Measurements from ENCODE around the gene EIF4B. TPM values are rescaled to one million over a fixed set of nuclear protein-coding genes. Genes with fewer than 3 reads are reported as not detected.
A peak's percentile ranks its signal among the peaks of the same experiment; 100 is the strongest.

The EIF4B gene
- total and polyA plus RNA-seq, 2 donors (not counting 1 experiment from before 2014, with no cell fraction given), result 252 to 674 TPM

DNA sequence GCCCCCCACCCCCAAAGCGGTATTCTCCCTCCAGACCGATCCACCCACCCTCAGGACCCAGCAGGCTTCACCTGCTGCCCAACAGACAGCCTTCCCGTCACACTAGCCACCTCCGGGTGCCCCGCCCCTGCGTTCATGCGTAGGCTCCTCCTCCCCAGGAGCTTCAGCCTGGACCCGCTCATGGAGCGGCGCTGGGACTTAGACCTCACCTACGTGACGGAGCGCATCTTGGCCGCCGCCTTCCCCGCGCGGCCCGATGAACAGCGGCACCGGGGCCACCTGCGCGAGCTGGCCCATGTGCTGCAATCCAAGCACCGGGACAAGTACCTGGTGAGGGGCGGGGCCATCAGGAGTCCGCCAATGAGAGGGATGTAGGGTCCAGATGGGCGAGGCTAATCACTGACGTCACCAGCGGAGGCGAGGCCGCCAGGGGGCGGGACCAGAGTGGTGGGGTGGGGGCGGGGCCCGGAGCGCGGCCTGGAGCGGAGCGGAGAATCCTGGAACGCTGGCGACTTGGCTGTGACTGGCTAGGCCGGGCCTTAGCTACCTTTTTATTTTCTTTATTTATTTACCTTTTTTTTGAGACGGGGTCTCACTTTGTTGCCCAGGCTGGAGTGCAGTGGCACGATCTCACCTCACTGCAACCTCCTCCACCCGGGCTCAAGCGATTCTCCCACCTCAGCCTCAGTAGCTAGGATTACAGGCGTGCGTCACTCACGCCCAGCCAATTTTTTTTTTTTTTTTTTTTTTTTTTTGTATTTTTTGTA is 48.0 kb downstream of the EIF4B start:
- H3K4me3 Mint-ChIP-seq, result peak overlapping the region; percentile 98
- WGBS (ENCODE audit: insufficient coverage), result 1% methylated on average over 36 of the region's 48 CpGs
- no peak for TF ChIP-seq EZH2 (IDR thresholded peaks at IDR 0.05; ENCODE audit: borderline replicate concordance, insufficient read depth, low read depth, low read length, poor library complexity, severe bottlenecking)
- TF ChIP-seq, protein P1, sequence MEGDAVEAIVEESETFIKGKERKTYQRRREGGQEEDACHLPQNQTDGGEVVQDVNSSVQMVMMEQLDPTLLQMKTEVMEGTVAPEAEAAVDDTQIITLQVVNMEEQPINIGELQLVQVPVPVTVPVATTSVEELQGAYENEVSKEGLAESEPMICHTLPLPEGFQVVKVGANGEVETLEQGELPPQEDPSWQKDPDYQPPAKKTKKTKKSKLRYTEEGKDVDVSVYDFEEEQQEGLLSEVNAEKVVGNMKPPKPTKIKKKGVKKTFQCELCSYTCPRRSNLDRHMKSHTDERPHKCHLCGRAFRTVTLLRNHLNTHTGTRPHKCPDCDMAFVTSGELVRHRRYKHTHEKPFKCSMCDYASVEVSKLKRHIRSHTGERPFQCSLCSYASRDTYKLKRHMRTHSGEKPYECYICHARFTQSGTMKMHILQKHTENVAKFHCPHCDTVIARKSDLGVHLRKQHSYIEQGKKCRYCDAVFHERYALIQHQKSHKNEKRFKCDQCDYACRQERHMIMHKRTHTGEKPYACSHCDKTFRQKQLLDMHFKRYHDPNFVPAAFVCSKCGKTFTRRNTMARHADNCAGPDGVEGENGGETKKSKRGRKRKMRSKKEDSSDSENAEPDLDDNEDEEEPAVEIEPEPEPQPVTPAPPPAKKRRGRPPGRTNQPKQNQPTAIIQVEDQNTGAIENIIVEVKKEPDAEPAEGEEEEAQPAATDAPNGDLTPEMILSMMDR (IDR thresholded peaks at IDR 0.05), result no peak
- H3K4me1 Mint-ChIP-seq, result peaks cover 14% of the 10 kb centered on the region
- Histone ChIP-seq H3K9me3 (ENCODE audit: control extremely low read depth in 1 of 3, control insufficient read depth in 2 of 3, insufficient read depth in 1 of 3, low read length in 2 of 3) (no peaks in the 10 kb centered on the region), H4K20me1 (ENCODE audit: control insufficient read depth, insufficient read depth, low read length, poor library complexity, severe bottlenecking) (no peaks in the 10 kb centered on the region), H3K4me3 (ENCODE audit: control extremely low read depth in 1 of 5, extremely low read depth in 1 of 5, insufficient read depth in 1 of 5, low read depth in 2 of 5, low read length in 4 of 5) (peak overlapping the region; percentile 36 to 87 (median 75)), H3K4me1 (ENCODE audit: control insufficient read depth in 2 of 2, insufficient read depth in 2 of 2, low read length in 2 of 2) (peaks cover 6 to 15% of the 10 kb centered on the region in 2 donors), H3K79me2 (ENCODE audit: control insufficient read depth, insufficient read depth, low read length) (no peaks in the 10 kb centered on the region), H3K4me2 (replicated peaks; ENCODE audit: low read depth, low read length, poor library complexity, severe bottlenecking) (peak overlapping the region; percentile 85), H3K27ac (ENCODE audit: low read length in 2 of 2) (peak overlapping the region; percentile 52 to 65), H2AFZ (ENCODE audit: insufficient read depth, low read depth, low read length, poor library complexity, severe bottlenecking) (peak overlapping the region; percentile 91), H3K9ac (ENCODE audit: low read length) (peak overlapping the region; percentile 80), H3K27me3 (replicated peaks in 1 of 4; ENCODE audit: control extremely low read depth in 1 of 4, control insufficient read depth in 3 of 4, insufficient read depth in 4 of 4, low read length in 3 of 4) (peaks cover 0 to 7% (median 0%) of the 10 kb centered on the region in 4 experiments), H3K36me3 (replicated peaks in 1 of 2; ENCODE audit: control extremely low read depth in 1 of 2, control insufficient read depth in 1 of 2, extremely low read depth in 1 of 2, insufficient read depth in 2 of 2, low read length in 1 of 2) (no peaks in the 10 kb centered on the region)
- no peaks in the 10 kb centered on the region for H3K9me3 Mint-ChIP-seq (ENCODE audit: insufficient read depth)
- H3K27ac Mint-ChIP-seq, result peak overlapping the region; percentile 91
- DNase-seq (peak; percentile 97), ATAC-seq (ENCODE audit: low read depth) (peak; percentile 97)
- intact Hi-C loops (cut with micrococcal nuclease), result loop anchor here (1.0 to 5.0 kb wide), 5 partner anchors 25 to 446 kb away; partner anchors contain the start of genes EIF4B, IGFBP6, PRR13 and SPRYD3
- ChIA-PET POLR2A (interaction anchor here (0.9 to 1.1 kb wide), 3 partner anchors 19 to 44 kb away, joined by 3 to 11 read pairs (median 4); partner anchors contain the start of gene SPRYD3), CTCF (interaction anchor here (0.6 to 6.0 kb wide), 5 partner anchors 11 to 144 kb away, joined by 3 to 59 read pairs (median 6); partner anchors contain the start of gene SPRYD3)
- no peaks in the 10 kb centered on the region for H3K27me3 Mint-ChIP-seq
